ENCODE results near the gene PNO1. TPM values are rescaled to one million over a fixed set of nuclear protein-coding genes. Genes with fewer than 3 reads are reported as not detected.

Gene PNO1
- total RNA-seq, 2 donors from 2014 or later, result 5.5 to 10.5 TPM

Other genes with a start within 250 kb of the PNO1 start
- gene C1D, start 94.9 kb upstream of the PNO1 start, total RNA-seq, result 10 to 100 TPM; 16.5 to 18.8 TPM
- gene PPP3R1, start 94.6 kb downstream of the PNO1 start, total RNA-seq, result 10 to 100 TPM; 54.7 to 56.3 TPM
- gene CNRIP1, start 162.1 kb downstream of the PNO1 start, total RNA-seq, result 1 to 10 TPM; 3.1 to 8.0 TPM
- 1 to 10 TPM; 2.6 to 7.8 TPM for gene PLEK, start 207.4 kb downstream of the PNO1 start, total RNA-seq